ENCODE measurements around the gene HOXB5.

The HOXB5 gene

DNA sequence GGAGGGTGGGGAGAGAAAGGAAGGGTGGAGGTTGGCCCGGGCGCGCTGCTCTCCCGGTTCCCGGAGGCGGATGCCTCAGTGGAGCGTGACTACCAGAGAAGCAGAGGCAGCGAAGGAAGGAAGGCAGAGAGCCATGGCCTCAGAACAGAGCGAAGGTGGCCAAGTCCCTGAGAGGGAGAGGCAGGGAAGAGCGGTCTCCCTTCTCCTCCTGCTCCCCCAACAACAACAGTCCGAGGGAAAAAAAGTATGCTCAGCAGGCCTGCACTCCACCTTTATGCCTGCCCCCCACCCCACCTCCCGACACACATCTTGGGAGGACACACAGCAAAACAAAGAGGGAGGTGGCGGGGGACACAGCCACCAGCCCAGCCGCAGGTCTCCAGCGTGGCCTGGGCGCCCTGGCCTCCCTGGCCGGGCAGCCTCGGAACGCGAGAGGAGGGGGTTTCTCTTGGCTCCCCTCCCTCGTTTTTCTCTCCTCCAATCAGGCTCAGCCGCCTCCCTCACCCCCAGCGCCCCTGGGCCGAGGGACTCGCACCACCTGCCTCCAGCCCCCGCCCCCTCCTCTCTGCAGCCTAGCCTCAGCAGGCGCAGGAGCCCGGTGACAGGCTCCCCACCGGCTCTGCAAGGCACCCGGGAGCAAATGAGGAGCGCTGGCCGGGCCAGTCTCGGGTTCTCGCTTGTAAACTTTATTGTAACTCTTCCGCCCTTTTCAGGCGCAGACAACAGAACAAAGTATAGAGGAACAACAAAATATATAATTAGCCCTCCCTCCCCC is 18.3 kb upstream of the HOXB5 start (continued):
- TF ChIP-seq HIC1 (tag by site-specific recombination; IDR thresholded peaks at IDR 0.05) = peak; percentile 66
- TF ChIP-seq ZNF2 (tag by site-specific recombination; IDR thresholded peaks at IDR 0.05) = peak; percentile 89
- TF ChIP-seq ZNF433 (tag by site-specific recombination; IDR thresholded peaks at IDR 0.05; ENCODE audit: low read depth) = no peak
- peak; percentile 77 for TF ChIP-seq ZEB2 (tag by site-specific recombination; IDR thresholded peaks at IDR 0.05)
- TF ChIP-seq, protein P1, sequence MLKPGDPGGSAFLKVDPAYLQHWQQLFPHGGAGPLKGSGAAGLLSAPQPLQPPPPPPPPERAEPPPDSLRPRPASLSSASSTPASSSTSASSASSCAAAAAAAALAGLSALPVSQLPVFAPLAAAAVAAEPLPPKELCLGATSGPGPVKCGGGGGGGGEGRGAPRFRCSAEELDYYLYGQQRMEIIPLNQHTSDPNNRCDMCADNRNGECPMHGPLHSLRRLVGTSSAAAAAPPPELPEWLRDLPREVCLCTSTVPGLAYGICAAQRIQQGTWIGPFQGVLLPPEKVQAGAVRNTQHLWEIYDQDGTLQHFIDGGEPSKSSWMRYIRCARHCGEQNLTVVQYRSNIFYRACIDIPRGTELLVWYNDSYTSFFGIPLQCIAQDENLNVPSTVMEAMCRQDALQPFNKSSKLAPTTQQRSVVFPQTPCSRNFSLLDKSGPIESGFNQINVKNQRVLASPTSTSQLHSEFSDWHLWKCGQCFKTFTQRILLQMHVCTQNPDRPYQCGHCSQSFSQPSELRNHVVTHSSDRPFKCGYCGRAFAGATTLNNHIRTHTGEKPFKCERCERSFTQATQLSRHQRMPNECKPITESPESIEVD (tag by site-specific recombination; IDR thresholded peaks at IDR 0.05) = no peak; the same call in 1 of the 2 replicates
- TF ChIP-seq, protein P2, sequence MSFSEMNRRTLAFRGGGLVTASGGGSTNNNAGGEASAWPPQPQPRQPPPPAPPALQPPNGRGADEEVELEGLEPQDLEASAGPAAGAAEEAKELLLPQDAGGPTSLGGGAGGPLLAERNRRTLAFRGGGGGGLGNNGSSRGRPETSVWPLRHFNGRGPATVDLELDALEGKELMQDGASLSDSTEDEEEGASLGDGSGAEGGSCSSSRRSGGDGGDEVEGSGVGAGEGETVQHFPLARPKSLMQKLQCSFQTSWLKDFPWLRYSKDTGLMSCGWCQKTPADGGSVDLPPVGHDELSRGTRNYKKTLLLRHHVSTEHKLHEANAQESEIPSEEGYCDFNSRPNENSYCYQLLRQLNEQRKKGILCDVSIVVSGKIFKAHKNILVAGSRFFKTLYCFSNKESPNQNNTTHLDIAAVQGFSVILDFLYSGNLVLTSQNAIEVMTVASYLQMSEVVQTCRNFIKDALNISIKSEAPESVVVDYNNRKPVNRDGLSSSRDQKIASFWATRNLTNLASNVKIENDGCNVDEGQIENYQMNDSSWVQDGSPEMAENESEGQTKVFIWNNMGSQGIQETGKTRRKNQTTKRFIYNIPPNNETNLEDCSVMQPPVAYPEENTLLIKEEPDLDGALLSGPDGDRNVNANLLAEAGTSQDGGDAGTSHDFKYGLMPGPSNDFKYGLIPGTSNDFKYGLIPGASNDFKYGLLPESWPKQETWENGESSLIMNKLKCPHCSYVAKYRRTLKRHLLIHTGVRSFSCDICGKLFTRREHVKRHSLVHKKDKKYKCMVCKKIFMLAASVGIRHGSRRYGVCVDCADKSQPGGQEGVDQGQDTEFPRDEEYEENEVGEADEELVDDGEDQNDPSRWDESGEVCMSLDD (tag by site-specific recombination; IDR thresholded peaks at IDR 0.05) = peak; percentile 88
- no peak for TF ChIP-seq ZNF248 (tag by site-specific recombination; IDR thresholded peaks at IDR 0.05)
- TF ChIP-seq ZNF341 (tag by site-specific recombination; IDR thresholded peaks at IDR 0.05; ENCODE audit: low read depth) = peak; percentile 99
- TF ChIP-seq KLF10 (tag by site-specific recombination; IDR thresholded peaks at IDR 0.05) = no peak; the same call in none of the 2 replicates
- TF ChIP-seq, protein P3, sequence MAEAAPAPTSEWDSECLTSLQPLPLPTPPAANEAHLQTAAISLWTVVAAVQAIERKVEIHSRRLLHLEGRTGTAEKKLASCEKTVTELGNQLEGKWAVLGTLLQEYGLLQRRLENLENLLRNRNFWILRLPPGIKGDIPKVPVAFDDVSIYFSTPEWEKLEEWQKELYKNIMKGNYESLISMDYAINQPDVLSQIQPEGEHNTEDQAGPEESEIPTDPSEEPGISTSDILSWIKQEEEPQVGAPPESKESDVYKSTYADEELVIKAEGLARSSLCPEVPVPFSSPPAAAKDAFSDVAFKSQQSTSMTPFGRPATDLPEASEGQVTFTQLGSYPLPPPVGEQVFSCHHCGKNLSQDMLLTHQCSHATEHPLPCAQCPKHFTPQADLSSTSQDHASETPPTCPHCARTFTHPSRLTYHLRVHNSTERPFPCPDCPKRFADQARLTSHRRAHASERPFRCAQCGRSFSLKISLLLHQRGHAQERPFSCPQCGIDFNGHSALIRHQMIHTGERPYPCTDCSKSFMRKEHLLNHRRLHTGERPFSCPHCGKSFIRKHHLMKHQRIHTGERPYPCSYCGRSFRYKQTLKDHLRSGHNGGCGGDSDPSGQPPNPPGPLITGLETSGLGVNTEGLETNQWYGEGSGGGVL (tag by site-specific recombination; IDR thresholded peaks at IDR 0.05) = peak; percentile 89
- peak; percentile 78; the same call in 1 of the 2 replicates for TF ChIP-seq WT1 (tag by site-specific recombination; IDR thresholded peaks at IDR 0.05)
- peak; percentile 32 for TF ChIP-seq ZFHX2 (tag by site-specific recombination; conservative IDR thresholded peaks at IDR 0.05)
- TF ChIP-seq ZNF48 (tag by site-specific recombination; IDR thresholded peaks at IDR 0.05) = no peak
- no peak for TF ChIP-seq TSHZ1 (tag by site-specific recombination; IDR thresholded peaks at IDR 0.05; ENCODE audit: borderline replicate concordance)
- TF ChIP-seq, protein P4, sequence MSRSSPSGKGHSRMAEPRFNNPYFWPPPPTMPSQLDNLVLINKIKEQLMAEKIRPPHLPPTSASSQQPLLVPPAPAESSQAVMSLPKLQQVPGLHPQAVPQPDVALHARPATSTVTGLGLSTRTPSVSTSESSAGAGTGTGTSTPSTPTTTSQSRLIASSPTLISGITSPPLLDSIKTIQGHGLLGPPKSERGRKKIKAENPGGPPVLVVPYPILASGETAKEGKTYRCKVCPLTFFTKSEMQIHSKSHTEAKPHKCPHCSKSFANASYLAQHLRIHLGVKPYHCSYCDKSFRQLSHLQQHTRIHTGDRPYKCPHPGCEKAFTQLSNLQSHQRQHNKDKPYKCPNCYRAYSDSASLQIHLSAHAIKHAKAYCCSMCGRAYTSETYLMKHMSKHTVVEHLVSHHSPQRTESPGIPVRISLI (tag by site-specific recombination; IDR thresholded peaks at IDR 0.05) = 0 out of 2 replicates have a peak, but pooled peaks have one; percentile 45
- peak; percentile 31; the same call in 1 of the 2 replicates for TF ChIP-seq ZSCAN30 (tag by site-specific recombination; IDR thresholded peaks at IDR 0.05)
- TF ChIP-seq, protein P5, sequence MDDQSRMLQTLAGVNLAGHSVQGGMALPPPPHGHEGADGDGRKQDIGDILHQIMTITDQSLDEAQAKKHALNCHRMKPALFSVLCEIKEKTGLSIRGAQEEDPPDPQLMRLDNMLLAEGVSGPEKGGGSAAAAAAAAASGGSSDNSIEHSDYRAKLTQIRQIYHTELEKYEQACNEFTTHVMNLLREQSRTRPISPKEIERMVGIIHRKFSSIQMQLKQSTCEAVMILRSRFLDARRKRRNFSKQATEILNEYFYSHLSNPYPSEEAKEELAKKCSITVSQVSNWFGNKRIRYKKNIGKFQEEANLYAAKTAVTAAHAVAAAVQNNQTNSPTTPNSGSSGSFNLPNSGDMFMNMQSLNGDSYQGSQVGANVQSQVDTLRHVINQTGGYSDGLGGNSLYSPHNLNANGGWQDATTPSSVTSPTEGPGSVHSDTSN (CRISPR knock-in tag; IDR thresholded peaks at IDR 0.05) = no peak
- TF ChIP-seq KLF17 (tag by site-specific recombination; IDR thresholded peaks at IDR 0.05) = peak; percentile 53; the same call in 1 of the 2 replicates
- TF ChIP-seq ZNF335 (tag by site-specific recombination; conservative IDR thresholded peaks at IDR 0.05) = peak; percentile 22; the same call in 1 of the 2 replicates
